ENCODE results near the gene SNX7.
A peak's percentile ranks its signal among the peaks of the same experiment; 100 is the strongest.

Gene SNX7

GRCh38 chr1:98796049-98796448 is 134.5 kb downstream of the SNX7 start:
- H3K9me3 ChIP-seq (ENCODE audit: insufficient read depth, low read length, severe bottlenecking): no peaks in the 10 kb centered on the region
- no peak overlapping the region for H3K9ac ChIP-seq (ENCODE audit: low read depth, low read length)
- no peak overlapping the region for H3K27ac ChIP-seq (ENCODE audit: low read length)
- no peaks in the 10 kb centered on the region for H4K20me1 ChIP-seq (ENCODE audit: insufficient read depth, low read length)
- no peak overlapping the region for H3K4me3 ChIP-seq (ENCODE audit: low read depth in 1 of 2, low read length in 2 of 2)
- no peaks in the 10 kb centered on the region for H3K79me2 ChIP-seq (ENCODE audit: insufficient read depth, low read length)
- ATAC-seq (ENCODE audit: insufficient read depth, low read depth) (no peak), DNase-seq (no peak)
- H3K4me1 ChIP-seq (ENCODE audit: insufficient read depth, low read length): peaks cover 24% of the 10 kb centered on the region
- TF ChIP-seq EZH2 (IDR thresholded peaks at IDR 0.05; ENCODE audit: borderline replicate concordance, low read depth, low read length, severe bottlenecking) (no peak), CTCF (IDR thresholded peaks at IDR 0.05; ENCODE audit: borderline replicate concordance, extremely low read depth, low read length, poor library complexity, severe bottlenecking) (no peak)
- H3K36me3 ChIP-seq (ENCODE audit: insufficient read depth, low read length): no peaks in the 10 kb centered on the region
- no peak overlapping the region for H2AFZ ChIP-seq (ENCODE audit: low read depth, low read length)
- H3K27me3 ChIP-seq (ENCODE audit: insufficient read depth, low read length, poor library complexity): no peaks in the 10 kb centered on the region
- no peak overlapping the region for H3K4me2 ChIP-seq (ENCODE audit: insufficient read depth, low read length)

- ATAC-seq (ENCODE audit: insufficient read depth, low read depth) (peak; percentile 90), DNase-seq (no peak)
- Histone ChIP-seq H3K36me3 (ENCODE audit: insufficient read depth, low read length) (no peaks in the 10 kb centered on the region), H3K9me3 (ENCODE audit: insufficient read depth, low read length, severe bottlenecking) (no peaks in the 10 kb centered on the region), H3K27ac (ENCODE audit: low read length) (0 out of 2 replicates have a peak overlapping the region, but pooled peaks have one; percentile 3), H4K20me1 (ENCODE audit: insufficient read depth, low read length) (no peaks in the 10 kb centered on the region), H3K4me1 (ENCODE audit: insufficient read depth, low read length) (peaks cover 24% of the 10 kb centered on the region), H3K79me2 (ENCODE audit: insufficient read depth, low read length) (no peaks in the 10 kb centered on the region), H3K27me3 (ENCODE audit: insufficient read depth, low read length, poor library complexity) (no peaks in the 10 kb centered on the region), H2AFZ (ENCODE audit: low read depth, low read length) (no peak overlapping the region), H3K4me3 (ENCODE audit: low read depth in 1 of 2, low read length in 2 of 2) (no peak overlapping the region), H3K4me2 (ENCODE audit: insufficient read depth, low read length) (peak overlapping the region; percentile 30; the same call in 1 of the 2 replicates), H3K9ac (ENCODE audit: low read depth, low read length) (no peak overlapping the region)
- TF ChIP-seq EZH2 (IDR thresholded peaks at IDR 0.05; ENCODE audit: borderline replicate concordance, low read depth, low read length, severe bottlenecking) (no peak), CTCF (IDR thresholded peaks at IDR 0.05; ENCODE audit: borderline replicate concordance, extremely low read depth, low read length, poor library complexity, severe bottlenecking) (no peak)
Measured at GRCh38 chr1:98797506-98797905, 136.0 kb downstream of the SNX7 start.
